Loucy (cell line): ENCODE results near the gene CFAP54.

Source experiments
- CTCF ChIP-seq: fragments of 200-600 bp; sonication (generic); conservative IDR thresholded peaks from 2 replicates; pipeline ENCODE4 v1.5.1; 2014; ENCODE audit warnings: mild to moderate bottlenecking, antibody characterized with exemption, low read length
- EZH2phosphoT487 ChIP-seq: fragments of 200-600 bp; IDR thresholded peaks from 2 replicates; pipeline ENCODE4 v1.6.1; 2018; ENCODE audit warnings: antibody characterized with exemption, mild to moderate bottlenecking, moderate library complexity, borderline replicate concordance

DNA sequence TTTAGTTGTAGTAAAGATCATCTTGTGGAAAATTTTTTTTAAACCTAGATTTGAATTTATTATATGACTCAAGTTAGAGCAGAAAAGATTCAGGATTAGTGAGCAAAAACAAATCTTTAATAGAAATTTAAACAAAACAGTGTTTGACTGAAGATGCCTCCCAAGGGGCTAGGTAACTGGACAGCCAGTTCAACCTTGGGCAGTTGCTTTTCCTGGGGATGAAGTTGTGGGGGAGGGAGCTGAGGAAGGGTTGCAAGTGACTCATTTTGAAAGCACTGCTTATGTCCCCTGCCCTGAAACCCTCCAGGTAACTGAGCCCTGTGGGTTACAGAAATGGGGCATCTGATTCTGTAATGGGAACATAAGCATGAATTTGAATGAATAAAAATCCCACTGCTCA lies 13.1 kb downstream of the CFAP54 start:
- TF ChIP-seq CTCF (no peak), EZH2phosphoT487 (no peak)
